Activated gamma-delta T cell treated with anti-CD3 and anti-CD28 coated beads, Interleukin-2, amount 50 U/mL, for 16 hours (primary cell): ENCODE data around the gene POLD4.
"Not testable (repeated sequence)": the region's sequence is repeated elsewhere in the genome, so short reads cannot be mapped to it uniquely, and the experiment has no call there.

Source experiments
- DNase-seq: peaks from one replicate; pipeline ENCODE4 v3.0.0-alpha.2; 2020; ENCODE audit warnings: low read depth

The POLD4 gene

DNA sequence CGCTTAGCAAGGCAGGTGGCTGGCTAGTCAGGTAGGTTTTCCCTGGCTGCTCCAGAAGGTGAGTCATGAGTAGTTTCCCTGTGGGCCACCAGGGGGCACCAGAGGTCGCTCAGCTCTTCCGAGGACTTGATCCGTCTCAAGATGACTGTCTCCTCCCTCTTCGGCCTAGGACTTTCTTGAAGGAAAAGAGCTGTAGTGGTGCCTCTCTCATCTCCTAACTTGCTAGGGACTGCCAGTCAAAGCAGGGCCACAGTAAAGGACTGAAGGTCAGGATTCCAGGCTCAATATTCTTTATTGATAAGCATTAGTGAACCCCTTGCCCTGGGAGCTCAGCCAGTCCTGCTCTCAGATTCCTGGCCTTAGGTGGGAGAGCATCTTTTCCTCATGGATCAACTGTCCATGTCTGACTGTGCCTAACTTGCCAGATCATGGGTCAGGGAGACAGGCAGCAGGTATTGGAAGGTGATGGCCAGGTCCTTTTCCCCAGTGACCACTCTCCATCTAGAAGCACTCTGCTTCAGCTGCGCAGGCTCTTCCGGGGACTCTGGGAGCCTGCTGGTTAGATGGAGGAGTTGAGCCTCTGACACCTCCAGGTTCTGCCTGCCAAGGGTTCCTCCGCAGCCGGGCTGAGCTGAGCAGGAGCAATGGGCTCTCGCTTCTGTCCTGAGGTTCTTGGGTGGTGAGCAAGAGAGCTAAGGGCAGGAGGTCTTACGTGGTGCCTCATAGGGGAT is 1.9 kb downstream of the POLD4 start:
- DNase-seq, result no peak

DNA sequence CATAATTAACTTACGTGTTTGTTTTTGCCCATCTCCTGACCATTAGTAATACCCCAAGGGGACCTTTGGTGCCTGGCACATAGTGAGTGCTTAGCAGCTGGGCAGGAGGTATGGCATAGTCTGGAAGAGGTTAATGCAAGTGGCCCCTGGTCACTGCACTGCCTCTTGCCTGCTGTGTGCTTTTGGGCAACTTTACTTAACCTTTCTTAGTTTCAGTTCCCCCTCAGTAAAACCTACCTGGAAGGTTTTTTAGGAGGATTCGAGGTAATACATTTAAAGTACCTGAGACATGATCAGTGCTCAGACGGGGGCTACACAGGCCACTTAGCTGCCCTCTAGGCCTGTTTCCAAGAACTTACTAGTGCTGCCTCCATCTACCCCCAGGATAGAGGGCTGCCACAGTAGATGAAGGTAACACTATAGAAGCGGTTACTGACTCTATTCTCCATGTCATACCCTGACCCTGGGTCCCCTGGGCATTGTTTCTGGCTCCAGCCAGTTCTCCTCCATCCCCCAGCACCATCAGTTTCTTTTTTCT is 3.3 kb downstream of the POLD4 start:
- no peak for DNase-seq

DNA sequence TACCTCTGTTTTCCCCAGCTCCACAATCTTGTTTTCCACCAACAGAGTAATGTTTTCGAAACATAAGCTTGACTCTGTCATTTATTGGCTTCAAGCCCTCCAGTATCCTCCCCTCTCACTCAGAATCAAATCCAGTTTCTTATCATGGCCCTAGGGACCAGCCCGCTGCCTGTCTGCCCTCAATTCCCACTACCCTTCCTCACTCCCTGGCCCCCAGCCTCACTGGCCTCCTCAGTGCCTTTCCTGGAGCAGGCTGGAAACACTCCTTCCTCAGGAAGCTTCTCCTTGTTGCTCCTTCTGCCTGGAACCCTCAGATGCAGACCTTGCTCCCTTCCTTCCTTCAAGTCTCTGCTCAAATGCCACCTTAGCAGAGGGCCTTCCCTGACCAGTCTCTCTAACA is 3.9 kb downstream of the POLD4 start:
- DNase-seq, result no peak

DNA sequence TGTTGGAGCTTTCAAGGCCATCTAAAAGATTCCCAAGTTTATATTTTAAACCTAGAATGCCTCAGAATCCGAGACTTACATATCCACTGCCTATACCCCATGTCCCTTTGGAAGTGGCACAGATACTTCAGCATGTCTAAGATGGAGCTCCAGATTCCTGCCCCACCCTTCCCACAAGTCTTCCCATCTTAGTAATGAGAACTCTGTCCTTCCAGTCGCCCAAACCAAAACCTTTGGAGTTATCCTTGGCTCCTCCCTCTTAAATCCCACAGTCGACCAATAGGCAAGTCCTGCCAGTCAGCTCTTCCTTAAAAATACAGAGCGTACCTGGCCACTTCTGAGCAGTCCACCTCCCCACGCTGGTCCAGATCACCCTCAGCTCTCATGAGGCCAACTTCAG is 4.3 kb downstream of the POLD4 start:
- no peak for DNase-seq

DNA sequence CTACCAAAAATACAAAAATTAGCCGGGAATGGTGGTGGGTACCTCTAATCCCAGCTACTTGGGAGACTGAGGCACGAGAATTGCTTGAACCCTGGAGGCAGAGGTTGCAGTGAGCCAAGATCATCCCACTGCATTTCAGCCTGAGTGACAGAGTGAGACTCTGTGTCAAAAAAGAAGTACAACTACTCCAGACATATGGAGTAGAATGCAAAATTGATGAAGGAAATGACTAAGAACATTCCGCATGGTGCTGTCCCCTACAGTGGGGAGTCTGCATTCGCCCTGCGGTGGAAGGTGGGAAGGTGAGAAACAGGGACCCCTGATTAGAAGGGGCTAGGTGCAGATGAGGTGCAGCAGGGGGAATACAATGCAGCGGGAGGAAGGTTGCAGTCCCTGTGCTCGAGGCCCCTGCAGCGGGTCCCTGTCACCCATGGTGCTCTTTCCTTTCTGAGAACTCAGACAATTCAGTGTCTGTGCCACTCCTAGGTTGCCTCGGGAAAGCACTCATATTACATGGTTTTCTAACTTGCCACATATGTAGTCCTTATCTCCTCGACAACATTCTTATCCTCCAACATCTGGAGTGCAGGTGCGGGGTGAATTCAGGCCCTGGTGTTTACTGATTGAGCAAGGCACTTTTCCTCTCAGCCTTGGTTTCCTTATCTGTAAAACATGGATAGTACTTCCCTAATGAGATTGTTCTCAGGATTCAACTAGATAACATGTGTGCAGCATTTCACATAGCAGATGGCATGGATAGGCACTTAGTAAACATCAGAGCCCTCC is 5.2 kb downstream of the POLD4 start:
- no peak for DNase-seq

DNA sequence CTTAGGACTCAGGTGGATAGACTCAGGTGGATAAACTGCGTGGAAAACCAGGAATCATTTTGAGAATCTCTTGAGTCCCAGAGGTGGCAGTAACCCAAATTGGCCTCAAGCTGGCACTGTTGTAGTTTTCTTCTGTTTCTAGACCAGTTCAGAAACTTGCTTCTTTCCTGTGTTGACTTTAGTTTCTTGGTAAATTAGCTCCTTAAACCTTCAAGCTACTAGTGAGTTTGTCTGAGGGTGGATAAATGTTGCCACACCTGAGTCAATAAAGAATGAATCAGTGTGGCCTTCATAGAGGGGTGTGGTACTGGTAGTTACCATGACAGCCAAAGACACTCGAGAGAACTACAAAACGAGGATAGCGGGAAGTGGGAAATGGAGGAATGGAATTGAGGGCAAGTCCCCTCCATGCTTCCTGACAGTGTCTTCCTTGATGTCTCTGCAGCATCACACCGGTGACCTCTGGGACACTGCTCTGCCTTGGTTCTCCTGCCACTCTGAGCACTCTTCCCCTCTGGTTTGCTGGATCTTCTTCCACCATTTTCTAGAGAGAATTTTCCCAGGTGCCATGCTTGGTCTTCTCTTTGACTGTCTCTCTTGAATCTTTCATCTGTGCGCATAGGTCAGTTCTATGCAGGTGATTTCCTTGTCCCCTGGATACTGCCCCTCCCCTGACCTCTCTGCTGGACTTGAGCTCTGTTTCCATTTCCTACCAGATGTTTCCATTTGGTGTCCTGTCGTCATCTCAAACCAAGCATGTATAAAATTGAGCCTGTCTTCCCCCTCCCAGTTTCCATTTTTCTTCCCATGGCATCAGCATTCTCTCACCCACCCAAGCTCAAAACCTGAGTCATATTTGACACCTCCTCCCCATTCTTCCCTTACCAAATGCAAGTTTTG is 7.2 kb downstream of the POLD4 start:
- no peak for DNase-seq

DNA sequence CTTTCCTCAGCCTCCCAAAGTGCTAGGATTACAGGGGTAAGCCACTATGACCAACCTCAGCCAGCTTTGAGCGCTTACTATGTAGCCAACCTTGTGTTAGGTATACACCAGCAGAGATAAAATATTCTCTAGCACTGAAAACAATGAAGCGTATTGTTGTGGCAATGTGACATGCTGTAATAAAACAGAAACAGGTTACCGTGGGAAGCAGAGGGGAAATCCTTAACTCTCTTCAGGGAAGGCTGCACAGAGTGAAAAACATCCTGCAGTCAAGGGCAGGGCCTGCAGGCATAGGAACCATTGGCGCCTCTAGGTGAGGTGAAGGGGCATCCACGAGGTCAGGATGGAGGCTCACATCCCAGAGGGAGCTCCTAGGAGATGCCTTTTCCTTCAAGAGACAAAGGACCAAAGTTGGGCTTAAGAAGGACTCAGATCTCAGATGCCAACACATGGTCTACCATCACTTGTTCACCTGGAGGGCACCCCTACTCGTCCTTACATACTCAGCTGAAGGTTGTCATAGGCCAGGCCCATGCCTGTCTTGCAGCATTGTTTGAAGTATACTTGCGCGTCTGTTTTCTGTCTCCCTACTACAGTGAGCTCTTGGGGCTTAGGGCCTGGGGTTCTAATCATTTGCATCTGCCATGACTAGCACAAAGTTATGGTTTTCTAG is 8.0 kb downstream of the POLD4 start:
- no peak for DNase-seq

DNA sequence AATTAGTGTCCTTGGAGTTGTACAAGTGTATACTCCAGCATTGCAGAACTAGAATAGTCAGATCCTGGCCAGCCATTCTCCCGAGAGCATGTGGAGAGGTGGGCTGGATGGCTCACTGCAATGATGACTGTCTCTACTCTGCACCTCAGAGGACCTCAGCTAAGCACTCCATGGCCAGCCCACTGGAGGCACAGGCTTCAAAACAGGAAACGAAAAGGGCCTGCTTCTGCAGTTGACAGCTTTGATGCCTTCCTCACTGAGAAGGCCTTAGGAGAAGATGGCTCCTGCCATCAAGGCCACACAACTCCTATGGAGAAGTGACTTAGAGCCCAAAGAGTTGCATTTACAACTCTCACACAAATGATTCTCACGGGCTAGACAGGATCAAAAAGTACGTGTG is 9.1 kb downstream of the POLD4 start:
- DNase-seq, result no peak

DNA sequence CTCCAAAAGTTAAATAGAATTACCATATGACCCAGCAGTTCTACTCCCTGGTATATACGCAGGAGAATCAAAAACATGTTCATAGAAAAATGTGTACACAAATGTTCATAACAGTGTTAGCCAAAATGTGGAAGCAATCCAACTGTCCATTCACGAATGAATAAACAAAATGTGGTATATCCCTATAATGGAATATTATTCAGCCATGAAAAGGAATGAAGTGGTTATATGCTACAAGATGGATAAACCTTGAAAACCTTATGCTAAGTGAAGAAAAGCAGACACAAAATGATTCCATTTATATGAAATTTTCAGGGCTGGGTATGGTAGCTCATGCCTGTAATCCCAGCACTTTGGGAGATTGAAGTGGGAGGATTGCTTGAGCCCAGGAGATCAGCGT is 16.1 kb downstream of the POLD4 start:
- no peak for DNase-seq

DNA sequence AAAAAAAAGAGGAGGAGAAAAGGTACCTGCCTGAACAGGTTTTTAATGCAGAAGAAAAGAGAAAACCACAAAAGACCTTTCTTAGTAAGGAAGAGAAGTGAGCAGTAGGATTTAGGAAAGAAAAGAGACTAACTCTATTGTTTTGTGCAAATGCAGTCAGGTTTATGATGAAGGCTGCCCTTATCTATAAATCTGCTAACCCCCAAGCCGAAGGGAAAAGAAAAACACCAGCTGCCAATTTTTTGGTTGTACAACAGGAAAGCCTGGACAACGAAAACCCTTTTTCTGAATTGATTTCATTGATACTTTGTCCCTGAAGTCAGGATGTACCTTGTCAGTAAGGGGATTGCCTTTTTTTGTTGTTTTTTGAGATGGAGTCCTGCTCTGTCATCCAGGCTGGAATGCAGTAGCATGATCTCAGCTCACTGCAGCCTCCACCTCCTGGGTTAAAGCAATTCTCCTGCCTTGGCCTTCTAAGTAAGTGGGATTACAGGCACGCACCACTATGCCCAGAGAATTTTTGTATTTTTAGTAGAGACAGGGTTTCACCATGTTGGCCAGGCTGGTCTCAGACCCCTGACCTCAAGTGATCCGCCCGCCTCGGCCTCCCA is 21.2 kb downstream of the POLD4 start:
- DNase-seq, result no peak

DNA sequence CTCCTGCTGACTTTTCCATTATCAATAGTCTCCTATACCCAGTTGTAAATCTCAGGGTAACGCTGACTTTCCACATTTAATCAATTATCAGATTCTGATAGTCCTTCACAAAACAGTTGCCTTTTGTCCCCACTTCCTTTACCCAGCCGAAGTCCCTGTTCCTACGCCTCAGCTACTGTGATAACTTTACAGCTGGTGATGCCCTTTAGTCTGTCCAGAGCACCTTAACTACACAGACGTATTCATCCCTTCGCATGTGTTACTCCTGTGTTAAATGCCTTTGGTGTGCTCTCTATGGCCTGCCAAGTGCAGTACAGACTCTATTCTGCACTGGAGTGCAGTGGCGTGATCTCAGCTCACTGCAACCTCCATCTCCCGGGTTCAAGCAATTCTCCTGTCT is 29.8 kb downstream of the POLD4 start:
- no peak for DNase-seq

DNA sequence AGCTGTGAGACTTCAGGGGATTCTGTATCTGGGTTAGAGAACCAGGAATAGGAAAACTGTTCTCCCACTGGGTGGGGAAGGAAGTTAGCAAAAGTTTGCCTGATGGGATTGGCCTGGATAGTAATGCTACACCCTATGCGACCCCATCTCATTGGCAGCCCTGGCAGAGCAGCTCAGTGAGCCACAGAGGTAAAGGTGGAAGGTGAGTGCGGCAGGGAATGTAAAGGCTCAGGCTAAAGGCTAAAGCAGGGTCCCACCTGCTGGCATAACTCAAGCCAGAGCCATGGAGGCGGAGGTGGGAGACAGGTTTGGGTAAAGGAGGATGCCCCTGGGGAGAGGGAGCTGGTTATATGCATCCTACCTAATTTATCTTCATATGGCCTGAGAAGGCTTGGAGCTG is 31.3 kb downstream of the POLD4 start:
- no peak for DNase-seq

DNA sequence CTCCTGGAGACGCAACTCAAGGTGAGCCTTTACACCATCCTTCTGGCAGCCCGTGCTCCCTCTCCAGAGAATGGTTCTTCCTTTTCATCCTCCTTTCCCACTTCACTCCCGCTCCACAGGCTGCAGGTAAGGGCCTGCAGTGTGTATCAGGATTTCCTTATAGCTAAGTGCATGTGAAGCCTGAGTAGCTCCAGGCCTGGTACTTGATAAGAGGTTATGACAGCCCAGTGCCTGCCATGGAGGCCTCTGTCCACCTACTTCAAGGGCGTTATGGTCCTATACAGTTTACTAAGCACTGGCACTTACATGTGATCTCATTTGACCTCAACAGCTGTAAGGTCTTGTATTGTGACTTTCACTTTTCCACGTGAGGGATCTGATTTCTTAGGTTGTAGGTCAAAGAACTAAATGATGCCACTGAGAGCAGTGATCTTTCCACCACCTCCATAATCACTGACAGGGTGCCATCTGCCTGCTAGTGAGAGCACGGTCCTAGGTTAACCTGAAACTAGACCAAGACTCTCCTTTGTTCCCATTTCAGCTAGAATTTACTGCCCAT is 32.0 kb downstream of the POLD4 start:
- DNase-seq, result no peak

DNA sequence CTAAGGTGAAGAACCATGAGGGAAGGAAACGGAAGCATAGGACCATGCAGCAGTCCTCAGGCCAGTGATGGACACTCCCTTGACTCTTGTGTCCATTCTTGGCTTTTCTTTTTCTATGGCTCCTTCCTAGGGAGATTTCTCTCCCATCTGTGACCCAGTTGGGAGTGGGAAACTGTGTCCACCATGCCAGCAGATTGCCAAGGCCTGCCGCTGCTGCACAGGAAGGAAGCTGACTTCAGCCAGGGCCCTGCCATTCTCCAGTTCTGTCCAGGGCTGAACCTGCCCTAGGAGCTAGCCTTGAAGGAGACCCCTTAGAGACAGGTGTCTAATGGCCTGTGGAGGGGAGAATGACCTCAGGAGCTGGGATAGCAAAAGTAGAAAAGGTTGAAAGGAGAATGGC is 32.7 kb downstream of the POLD4 start:
- no peak for DNase-seq

DNA sequence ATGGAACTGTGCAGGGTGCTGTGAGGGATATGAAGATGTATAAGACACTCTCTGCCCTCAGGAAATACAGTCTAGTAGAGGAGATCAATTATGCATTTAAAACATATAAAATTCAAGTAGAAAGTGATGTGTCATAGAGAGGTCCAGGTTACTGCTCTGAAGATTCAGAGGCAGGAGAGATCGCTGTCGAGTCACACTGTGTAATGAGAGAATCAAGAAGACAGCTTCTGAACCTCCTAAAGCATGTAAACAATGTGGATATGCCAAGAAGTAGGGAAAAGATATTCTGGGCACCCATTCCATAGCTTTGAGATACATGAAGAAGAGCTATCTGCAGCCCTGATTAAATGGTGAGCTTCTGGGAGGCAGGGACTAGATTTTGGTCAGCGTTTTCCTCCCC is 33.3 kb downstream of the POLD4 start:
- DNase-seq, result no peak

DNA sequence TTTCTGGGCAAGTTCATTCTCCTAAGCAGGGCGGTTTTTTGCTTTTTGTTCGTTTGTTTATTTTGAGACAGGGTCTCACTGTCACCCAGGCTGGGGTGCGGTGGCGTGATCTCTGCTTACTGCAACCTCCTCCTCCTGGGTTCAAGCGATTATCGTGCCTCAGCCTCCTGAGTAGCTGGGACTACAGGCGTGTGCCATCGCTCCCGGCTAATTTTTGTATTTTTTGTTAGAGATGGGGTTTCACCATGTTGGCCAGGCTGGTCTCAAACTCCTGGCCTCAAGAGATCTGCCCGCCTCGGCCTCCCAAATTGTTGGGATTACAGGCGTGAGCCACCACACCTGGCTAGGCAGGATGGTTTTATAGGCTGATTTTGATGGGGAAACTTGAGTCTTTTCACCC is 34.5 kb downstream of the POLD4 start:
- DNase-seq, result not testable (repeated sequence)

DNA sequence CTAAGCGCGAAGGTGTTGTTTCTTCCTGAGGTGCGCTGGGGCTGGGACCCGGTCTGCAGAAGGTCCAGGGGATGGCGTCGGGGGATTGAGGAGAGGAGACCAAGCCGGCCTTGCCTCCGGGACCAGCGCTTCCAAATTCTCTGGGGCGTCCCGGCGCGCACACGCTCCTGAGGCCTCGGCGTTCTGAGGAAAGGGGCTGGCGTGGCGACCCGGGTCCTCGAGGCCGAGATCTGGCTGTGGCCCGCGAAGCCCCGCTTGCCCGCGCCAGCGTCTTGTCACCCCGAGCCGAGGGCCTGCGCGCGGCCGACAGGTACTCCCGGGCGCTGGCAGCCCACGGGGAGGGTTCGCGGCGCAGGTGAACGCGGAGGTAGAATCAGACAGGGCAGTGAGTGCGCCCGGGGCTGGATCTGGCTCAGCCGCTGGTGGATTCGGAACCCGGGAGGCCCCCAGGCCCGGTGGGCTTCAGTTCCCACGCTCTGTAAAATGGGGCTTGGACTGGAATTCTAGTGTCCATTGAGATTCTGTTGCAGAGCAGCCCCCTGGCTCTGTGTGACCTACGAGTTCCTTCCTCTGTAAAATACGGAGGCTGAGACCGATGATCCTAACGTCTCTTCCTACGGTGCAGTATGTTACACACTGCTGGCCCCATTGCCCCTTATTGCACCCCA is 35.3 kb downstream of the POLD4 start:
- no peak for DNase-seq

DNA sequence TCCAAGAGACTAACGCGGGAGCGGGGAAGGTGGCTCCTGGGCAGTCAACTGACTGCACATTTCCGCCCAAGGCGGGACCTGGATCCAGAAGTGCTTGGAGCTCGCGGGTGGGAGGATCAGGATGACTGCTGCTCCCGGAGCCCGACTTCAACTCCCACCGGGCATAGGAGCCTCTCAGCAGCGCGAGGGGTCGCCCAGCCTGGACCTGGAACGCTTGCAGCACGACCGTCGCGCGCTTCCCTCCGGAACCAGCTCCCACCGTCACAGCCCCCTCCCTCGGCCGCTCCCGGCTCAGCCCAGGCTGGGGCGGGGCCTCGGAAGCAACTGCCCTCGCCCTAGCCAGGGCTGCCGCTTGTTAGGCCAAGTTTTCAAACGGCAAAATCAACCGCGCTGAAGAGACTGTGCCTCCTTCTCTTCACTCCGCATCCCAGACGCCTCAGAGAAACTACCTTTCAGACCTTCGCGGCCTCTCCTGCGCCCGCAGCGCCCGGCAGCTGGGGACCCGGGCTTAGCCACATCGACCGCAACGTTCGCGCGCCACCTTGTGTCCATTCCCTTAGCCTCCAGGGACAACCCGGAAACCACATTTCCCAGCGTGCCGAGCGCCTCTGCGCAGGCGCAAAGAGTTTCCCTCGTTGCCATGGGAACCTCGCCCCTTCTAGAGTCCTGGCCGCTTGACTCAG is 36.0 kb downstream of the POLD4 start:
- DNase-seq, result peak; percentile 98

DNA sequence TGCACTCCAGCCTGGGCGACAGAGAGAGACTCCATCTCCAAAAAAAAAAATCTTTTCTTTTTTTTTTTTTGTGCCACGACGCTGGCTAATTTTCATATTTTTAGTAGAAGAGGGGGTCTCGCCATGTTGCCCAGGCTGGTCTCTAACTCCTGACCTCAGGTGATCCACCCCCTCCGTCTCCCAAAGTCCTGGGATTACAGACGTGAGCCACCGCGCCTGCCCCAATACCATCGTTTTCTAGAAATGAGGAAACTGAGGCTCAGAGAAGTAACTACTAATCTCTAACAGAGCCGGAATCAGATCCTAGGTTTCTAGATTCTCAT is 36.5 kb downstream of the POLD4 start:
- no peak for DNase-seq

DNA sequence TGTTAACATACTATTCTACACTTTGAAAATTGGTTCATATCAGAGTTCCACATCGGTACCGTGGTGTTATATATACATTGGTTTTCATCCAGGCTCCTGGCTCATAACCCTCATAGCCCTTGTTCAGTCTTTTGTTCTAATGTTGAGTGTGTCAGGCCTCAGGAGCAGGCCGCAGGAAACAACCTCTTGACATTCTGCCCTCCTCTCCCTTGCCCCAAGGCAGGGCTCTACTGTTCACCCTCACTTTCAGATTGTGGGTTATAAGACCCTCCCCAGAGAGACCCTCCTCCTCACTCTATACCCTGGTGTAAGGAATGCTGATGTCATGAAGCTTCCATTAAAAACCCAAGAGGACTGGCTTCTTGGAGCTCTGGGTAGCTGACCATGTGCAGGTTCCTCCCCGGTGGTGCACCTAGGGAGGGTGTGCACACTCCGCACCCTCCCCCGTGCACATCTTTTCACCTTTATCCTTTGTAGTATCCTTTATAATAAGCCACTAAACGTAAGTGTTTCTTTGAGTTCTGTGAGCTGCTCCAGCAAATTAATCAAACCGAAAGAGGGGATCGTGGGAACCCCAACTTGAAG is 37.9 kb downstream of the POLD4 start:
- DNase-seq, result no peak
